Trophoblast cell (in vitro differentiated cells and primary cell): ENCODE results near the gene MLC1.

Experiments used
- DNase-seq, 2 donors: peaks; one replicate each; pipeline ENCODE4 v3.0.0-alpha.2; 2016
- H2AFZ ChIP-seq: 2 replicates; pipeline ENCODE4 v1.6.1; 2013; ENCODE audit warnings: low read length, moderate library complexity, mild to moderate bottlenecking; ENCODE audit not compliant: insufficient read depth, poor library complexity
- H2AK5ac ChIP-seq: 2 replicates; pipeline ENCODE4 v1.6.1; 2013; ENCODE audit warnings: mild to moderate bottlenecking, low read length
- H2BK120ac ChIP-seq: 2 replicates; pipeline ENCODE4 v1.6.1; 2013; ENCODE audit warnings: low read length, mild to moderate bottlenecking, moderate library complexity; ENCODE audit not compliant: insufficient read depth, poor library complexity
- H2BK12ac ChIP-seq: 2 replicates; pipeline ENCODE4 v1.6.1; 2013; ENCODE audit warnings: mild to moderate bottlenecking, low read length, moderate library complexity
- H2BK5ac ChIP-seq: 2 replicates; pipeline ENCODE4 v1.6.1; 2013; ENCODE audit warnings: low read length, low read depth, moderate library complexity, mild to moderate bottlenecking; ENCODE audit not compliant: poor library complexity
- H3K14ac ChIP-seq: 2 replicates; pipeline ENCODE4 v1.6.1; 2013; ENCODE audit warnings: mild to moderate bottlenecking, low read length
- H3K18ac ChIP-seq: 2 replicates; pipeline ENCODE4 v1.6.1; 2013; ENCODE audit warnings: mild to moderate bottlenecking, low read length
- H3K23ac ChIP-seq: 2 replicates; pipeline ENCODE4 v1.6.1; 2013; ENCODE audit warnings: low read length
- H3K27ac ChIP-seq: 2 replicates; pipeline ENCODE4 v1.5.1; 2013; ENCODE audit warnings: low read depth, mild to moderate bottlenecking, inconsistent platforms, low read length, moderate library complexity
- H3K27me3 ChIP-seq: 2 replicates; pipeline ENCODE4 v1.6.1; 2013; ENCODE audit warnings: inconsistent platforms, mild to moderate bottlenecking, low read length, moderate library complexity; ENCODE audit not compliant: insufficient read depth
- H3K36me3 ChIP-seq, 2 experiments: 1 replicate in 1 of 2; 2 replicates in 1 of 2; pipeline ENCODE4 v1.6.1; 2013; ENCODE audit warnings: low read length in 2 of 2, mild to moderate bottlenecking in 2 of 2, moderate library complexity in 1 of 2; ENCODE audit not compliant: insufficient read depth in 2 of 2, control insufficient read depth in 1 of 2
- H3K4ac ChIP-seq: 2 replicates; pipeline ENCODE4 v1.6.1; 2013; ENCODE audit warnings: low read depth, mild to moderate bottlenecking, low read length, moderate library complexity
- H3K4me1 ChIP-seq, 2 experiments: 1 replicate in 1 of 2; 2 replicates in 1 of 2; pipeline ENCODE4 v1.6.1; 2013; ENCODE audit warnings: low read length in 2 of 2, mild to moderate bottlenecking in 2 of 2, moderate library complexity in 1 of 2; ENCODE audit not compliant: insufficient read depth in 2 of 2, control insufficient read depth in 1 of 2
- H3K4me2 ChIP-seq: 2 replicates; pipeline ENCODE4 v1.6.1; 2013; ENCODE audit warnings: inconsistent platforms, mild to moderate bottlenecking, low read length, moderate library complexity
- H3K4me3 ChIP-seq: 2 replicates; pipeline ENCODE4 v1.5.1; 2013; ENCODE audit warnings: mild to moderate bottlenecking, low read depth, low read length, inconsistent platforms
- H3K79me1 ChIP-seq: one replicate; pipeline ENCODE4 v1.6.1; 2013; ENCODE audit warnings: low read length
- H3K79me2 ChIP-seq: 2 replicates; pipeline ENCODE4 v1.6.1; 2013; ENCODE audit warnings: low read length, mild to moderate bottlenecking; ENCODE audit not compliant: control insufficient read depth, insufficient read depth, poor library complexity
- H3K9ac ChIP-seq: 2 replicates; pipeline ENCODE4 v1.6.1; 2013; ENCODE audit warnings: mild to moderate bottlenecking, low read length
- H3K9me3 ChIP-seq: 2 replicates; pipeline ENCODE4 v1.6.1; 2013; ENCODE audit warnings: low read depth, mild to moderate bottlenecking, control low read depth, inconsistent platforms, low read length; ENCODE audit not compliant: insufficient read depth
- H4K12ac ChIP-seq: 2 replicates; pipeline ENCODE4 v1.6.1; 2013; ENCODE audit warnings: low read depth, mild to moderate bottlenecking, low read length, moderate library complexity
- H4K8ac ChIP-seq: 2 replicates; pipeline ENCODE4 v1.6.1; 2013; ENCODE audit warnings: low read depth, mild to moderate bottlenecking, low read length, moderate library complexity
- H4K91ac ChIP-seq: one replicate; pipeline ENCODE4 v1.6.1; 2013; ENCODE audit warnings: low read depth, mild to moderate bottlenecking, low read length, moderate library complexity
- WGBS: extraction: QIAGEN DNeasy Blood & Tissue Kit; methylation state at CpG from one replicate; pipeline ENCODE4 v1.1.7; 2013; ENCODE audit warnings: missing lambda C conversion rate; ENCODE audit not compliant: insufficient read length, insufficient coverage; ENCODE audit errors: extremely low coverage; 5-methylcytosine and 5-hydroxymethylcytosine counted together

MLC1 gene

DNA sequence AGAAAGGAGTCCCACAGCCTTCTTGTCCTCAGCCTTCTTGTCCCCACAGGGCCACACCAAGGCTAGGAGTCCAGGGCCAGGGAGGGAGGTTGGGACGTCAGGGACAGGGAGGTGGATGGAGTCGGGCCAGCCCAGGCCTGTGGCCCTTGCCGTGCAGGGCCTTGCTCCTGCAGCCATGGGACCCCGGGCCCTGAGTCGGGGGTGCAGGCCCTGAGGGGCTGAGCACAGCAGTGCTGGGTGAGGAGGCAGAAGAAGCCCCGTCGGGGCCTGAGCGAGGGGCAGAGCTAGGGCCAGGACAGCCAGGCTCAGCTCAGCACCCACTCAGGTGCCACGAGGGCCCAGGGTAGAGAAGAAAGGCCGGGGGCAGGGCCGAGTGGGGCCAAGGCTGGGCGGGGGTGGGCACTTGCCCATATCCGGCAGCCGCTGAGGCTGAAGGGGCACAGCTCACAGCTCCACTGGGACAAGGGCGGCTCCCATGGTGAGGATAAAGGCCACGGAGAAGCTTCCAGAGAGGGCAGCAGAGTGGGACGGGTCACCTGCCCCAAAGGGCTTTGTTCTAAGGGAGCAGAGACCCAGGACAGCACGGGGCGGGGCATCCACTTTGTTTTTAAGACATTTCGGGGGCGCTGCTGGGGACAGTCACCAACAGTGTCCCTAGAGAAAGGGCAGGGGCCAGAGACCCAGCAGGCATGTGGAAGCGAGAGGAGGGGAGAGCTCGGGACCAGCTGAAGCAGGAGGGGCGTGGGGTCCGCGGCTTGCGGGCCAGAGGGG, 3.6 kb downstream of the MLC1 start:
- Histone ChIP-seq H2AK5ac (no peak overlapping the region), H3K36me3 (no peaks in the 10 kb centered on the region), H2BK12ac (peak overlapping the region; percentile 55)

DNA sequence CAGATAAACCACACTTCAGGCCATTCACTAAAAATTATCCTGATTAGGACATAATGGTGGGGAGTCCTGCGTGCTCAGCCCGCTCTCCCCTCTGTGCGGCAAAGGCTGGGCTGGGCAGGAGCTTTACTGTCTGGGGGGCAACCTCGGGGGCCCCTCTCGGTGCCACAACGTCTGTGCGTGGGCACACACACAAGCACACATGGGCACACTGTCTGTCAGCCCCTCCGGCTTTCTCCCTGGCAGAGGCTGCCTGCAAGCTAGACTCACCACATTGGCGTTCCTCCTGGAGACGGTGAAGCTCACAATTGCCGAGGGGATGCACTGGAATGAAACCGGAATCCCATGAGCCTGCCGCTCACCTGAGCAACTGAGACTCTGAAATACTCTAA, 5.2 kb downstream of the MLC1 start:
- no peak overlapping the region for H4K12ac ChIP-seq
- no peak overlapping the region for H3K4ac ChIP-seq
- no peak overlapping the region for H3K4me2 ChIP-seq
- H4K8ac ChIP-seq: no peak overlapping the region
- no peak overlapping the region for H2AFZ ChIP-seq
- no peak overlapping the region for H3K23ac ChIP-seq
- no peaks in the 10 kb centered on the region for H3K27me3 ChIP-seq
- no peak overlapping the region for H3K9ac ChIP-seq
- no peaks in the 10 kb centered on the region for H3K36me3 ChIP-seq
- H3K27ac ChIP-seq: no peak overlapping the region
- H2BK120ac ChIP-seq: peak overlapping the region; percentile 6
- no peak for DNase-seq
- WGBS: no CpG with 5 or more reads among the region's 13 CpGs
- H2BK5ac ChIP-seq: peak overlapping the region; percentile 3
- no peaks in the 10 kb centered on the region for H3K79me2 ChIP-seq
- H3K18ac ChIP-seq: no peak overlapping the region
- no peak overlapping the region for H2BK12ac ChIP-seq
- H3K4me1 ChIP-seq: peaks cover 18 to 22% of the 10 kb centered on the region in 2 experiments
- H3K14ac ChIP-seq: peak overlapping the region; percentile 9
- H3K4me3 ChIP-seq: no peak overlapping the region
- no peaks in the 10 kb centered on the region for H3K9me3 ChIP-seq
- H3K79me1 ChIP-seq: peaks cover 10% of the 10 kb centered on the region
- peak overlapping the region; percentile 49 for H4K91ac ChIP-seq
- H2AK5ac ChIP-seq: no peak overlapping the region

More for the DNA sequence above, 3.6 kb downstream of the MLC1 start:
- no CpG with 5 or more reads among the region's 27 CpGs for WGBS
- Histone ChIP-seq H3K4me1 (peaks cover 18 to 22% of the 10 kb centered on the region in 2 experiments), H3K18ac (no peak overlapping the region), H3K23ac (no peak overlapping the region), H2BK120ac (peak overlapping the region; percentile 14), H3K4ac (no peak overlapping the region), H3K27me3 (no peaks in the 10 kb centered on the region), H4K8ac (no peak overlapping the region), H3K79me1 (peaks cover 10% of the 10 kb centered on the region), H2BK5ac (no peak overlapping the region), H2AFZ (no peak overlapping the region), H3K14ac (peak overlapping the region; percentile 22), H3K4me2 (no peak overlapping the region), H3K79me2 (no peaks in the 10 kb centered on the region), H3K4me3 (no peak overlapping the region), H3K9ac (no peak overlapping the region), H4K91ac (peak overlapping the region; percentile 40), H3K9me3 (no peaks in the 10 kb centered on the region), H4K12ac (no peak overlapping the region), H3K27ac (no peak overlapping the region)
- DNase-seq: no peak

DNA sequence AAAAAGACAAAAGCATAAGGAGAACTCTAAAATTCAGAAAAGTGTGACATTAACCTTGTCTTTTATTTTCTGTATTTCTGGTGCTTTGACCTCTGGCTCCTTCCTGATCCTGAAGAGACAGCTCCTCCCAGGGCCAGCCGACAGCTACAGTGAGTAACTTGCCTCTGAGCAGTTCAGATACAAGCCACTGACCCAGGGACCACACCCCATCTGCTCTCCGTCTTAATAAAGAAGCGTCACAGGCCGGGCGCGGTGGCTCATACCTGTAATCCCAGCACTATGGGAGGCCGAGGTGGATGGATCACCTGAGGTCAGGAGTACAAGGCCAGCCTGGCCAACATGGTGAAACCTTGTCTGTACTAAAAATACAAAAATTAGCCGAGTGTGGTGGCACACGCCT, 6.5 kb downstream of the MLC1 start:
- no peak overlapping the region for H3K18ac ChIP-seq
- H3K4ac ChIP-seq: no peak overlapping the region
- H2BK12ac ChIP-seq: no peak overlapping the region
- no peak overlapping the region for H3K4me3 ChIP-seq
- DNase-seq: no peak
- no peaks in the 10 kb centered on the region for H3K79me2 ChIP-seq
- H3K23ac ChIP-seq: no peak overlapping the region
- H3K27me3 ChIP-seq: no peaks in the 10 kb centered on the region
- no peak overlapping the region for H3K9ac ChIP-seq
- WGBS: no CpG with 5 or more reads among the region's 9 CpGs
- H3K4me1 ChIP-seq: peaks cover 16% of the 10 kb centered on the region in 2 experiments
- H2BK120ac ChIP-seq: no peak overlapping the region
- H2AK5ac ChIP-seq: no peak overlapping the region
- H3K27ac ChIP-seq: no peak overlapping the region
- peaks cover 2% of the 10 kb centered on the region for H3K9me3 ChIP-seq
- H3K36me3 ChIP-seq: no peaks in the 10 kb centered on the region
- no peak overlapping the region for H4K8ac ChIP-seq
- no peak overlapping the region for H3K14ac ChIP-seq
- H3K4me2 ChIP-seq: no peak overlapping the region
- H4K91ac ChIP-seq: peak overlapping the region; percentile 45
- H2BK5ac ChIP-seq: no peak overlapping the region
- H4K12ac ChIP-seq: no peak overlapping the region
- peaks cover 7% of the 10 kb centered on the region for H3K79me1 ChIP-seq
- H2AFZ ChIP-seq: no peak overlapping the region

DNA sequence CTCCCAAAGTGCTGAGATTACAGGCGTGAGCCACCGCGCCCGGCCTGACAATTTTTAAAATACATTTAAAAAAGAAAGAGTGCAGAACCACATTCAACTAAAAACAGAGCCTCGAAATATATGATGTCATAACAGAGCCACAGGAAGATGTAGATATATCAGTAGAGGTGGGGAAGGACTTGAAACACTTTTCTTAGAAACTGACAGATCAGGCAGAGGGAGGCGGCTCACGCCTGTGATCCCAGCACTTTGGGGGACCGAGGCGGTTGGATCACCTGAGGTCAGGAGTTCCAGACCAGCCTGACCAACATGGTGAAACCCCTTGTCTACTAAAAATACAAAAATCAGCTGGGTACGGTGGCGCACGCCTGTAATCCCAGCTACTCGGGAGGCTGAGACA, 7.0 kb downstream of the MLC1 start:
- Histone ChIP-seq H4K91ac (no peak overlapping the region), H2BK5ac (no peak overlapping the region), H4K8ac (no peak overlapping the region), H2AFZ (no peak overlapping the region), H2BK120ac (no peak overlapping the region), H3K14ac (no peak overlapping the region), H3K9me3 (peaks cover 2% of the 10 kb centered on the region), H3K36me3 (no peaks in the 10 kb centered on the region), H3K9ac (no peak overlapping the region), H2AK5ac (no peak overlapping the region), H3K4me1 (peaks cover 11% of the 10 kb centered on the region in 2 experiments), H4K12ac (no peak overlapping the region), H3K27ac (no peak overlapping the region), H3K23ac (no peak overlapping the region), H3K79me2 (no peaks in the 10 kb centered on the region), H3K4me3 (no peak overlapping the region), H3K27me3 (no peaks in the 10 kb centered on the region), H2BK12ac (no peak overlapping the region), H3K4ac (no peak overlapping the region), H3K4me2 (no peak overlapping the region), H3K79me1 (peaks cover 6% of the 10 kb centered on the region), H3K18ac (no peak overlapping the region)
- no peak for DNase-seq
- no CpG with 5 or more reads among the region's 13 CpGs for WGBS
